NCI-H2107 (cell line): Measurements from ENCODE around the gene RRM1.
"Not testable (repeated sequence)": the region's sequence is repeated elsewhere in the genome, so short reads cannot be mapped to it uniquely, and the experiment has no call there.

Experiments
- DNase-seq: peaks from one replicate; lab custom pipeline; 2025; lab: John Stamatoyannopoulos, UW

RRM1 gene

DNA sequence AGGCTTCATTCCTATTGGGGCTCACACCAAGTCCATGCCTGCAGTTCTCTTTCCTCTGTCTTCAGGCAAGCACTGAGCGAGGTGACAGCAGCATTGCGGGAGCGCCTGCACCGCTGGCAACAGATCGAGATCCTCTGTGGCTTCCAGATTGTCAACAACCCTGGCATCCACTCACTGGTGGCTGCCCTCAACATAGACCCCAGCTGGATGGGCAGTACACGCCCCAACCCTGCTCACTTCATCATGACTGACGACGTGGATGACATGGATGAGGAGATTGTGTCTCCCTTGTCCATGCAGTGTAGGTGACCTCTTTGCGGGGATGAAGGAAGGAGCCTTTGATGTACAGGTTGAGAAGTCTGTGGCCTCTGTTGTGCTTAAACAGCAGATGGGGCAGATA lies 11.4 kb upstream of the RRM1 start:
- no peak for DNase-seq

DNA sequence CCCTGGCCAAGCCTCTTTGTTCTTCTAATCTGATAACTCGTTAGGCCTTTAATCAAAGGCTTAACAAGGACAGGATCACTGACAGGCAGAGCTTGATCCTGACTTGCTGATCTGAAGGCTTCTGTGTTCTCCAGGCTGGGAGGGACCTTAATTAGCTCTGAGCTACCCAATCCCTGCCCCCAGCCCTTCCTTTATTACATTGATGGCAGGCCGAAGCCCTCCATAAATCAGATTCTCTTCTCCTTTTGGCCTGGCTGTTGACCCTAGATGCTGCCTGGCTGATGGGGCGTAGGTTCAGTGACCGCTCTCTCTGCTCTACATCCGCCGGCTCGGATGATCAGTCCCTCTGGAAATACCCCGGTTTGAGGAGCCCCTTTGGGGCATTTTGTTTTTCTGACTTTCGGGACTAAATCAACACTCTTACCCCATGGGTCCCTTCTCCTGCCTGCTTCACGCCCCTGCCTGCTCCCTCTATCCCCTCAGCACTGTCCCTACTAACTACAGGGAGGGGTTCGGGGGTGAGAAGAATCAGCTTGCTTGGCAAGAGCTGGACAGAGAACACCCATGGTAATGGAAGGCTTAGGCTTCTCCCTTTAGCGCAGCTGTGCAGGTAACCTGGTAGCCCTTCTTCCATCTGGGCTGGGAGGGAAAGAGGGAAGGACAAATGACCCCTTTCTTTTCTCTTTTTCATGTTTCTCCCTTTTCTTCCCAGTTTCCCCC lies 10.0 kb upstream of the RRM1 start:
- DNase-seq = no peak

DNA sequence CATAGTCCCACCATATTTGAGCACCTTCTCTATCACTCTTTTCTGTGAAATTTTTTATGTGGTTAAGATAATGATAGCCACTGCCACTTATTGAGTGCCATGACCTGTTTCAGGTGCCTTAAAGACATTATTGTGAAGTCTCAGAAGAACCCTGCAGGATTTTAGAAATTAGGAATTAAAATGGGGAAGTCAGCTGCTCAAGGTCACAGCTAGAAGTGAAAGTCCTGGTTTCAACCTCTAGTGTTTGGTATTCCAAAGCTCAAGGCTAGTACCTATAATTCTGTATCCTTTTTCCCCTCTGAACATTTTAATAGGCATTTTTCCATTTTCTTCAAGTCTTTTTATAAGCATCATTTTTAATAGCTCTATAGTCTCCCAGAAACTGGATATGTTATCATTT lies 9.0 kb upstream of the RRM1 start:
- no peak for DNase-seq

DNA sequence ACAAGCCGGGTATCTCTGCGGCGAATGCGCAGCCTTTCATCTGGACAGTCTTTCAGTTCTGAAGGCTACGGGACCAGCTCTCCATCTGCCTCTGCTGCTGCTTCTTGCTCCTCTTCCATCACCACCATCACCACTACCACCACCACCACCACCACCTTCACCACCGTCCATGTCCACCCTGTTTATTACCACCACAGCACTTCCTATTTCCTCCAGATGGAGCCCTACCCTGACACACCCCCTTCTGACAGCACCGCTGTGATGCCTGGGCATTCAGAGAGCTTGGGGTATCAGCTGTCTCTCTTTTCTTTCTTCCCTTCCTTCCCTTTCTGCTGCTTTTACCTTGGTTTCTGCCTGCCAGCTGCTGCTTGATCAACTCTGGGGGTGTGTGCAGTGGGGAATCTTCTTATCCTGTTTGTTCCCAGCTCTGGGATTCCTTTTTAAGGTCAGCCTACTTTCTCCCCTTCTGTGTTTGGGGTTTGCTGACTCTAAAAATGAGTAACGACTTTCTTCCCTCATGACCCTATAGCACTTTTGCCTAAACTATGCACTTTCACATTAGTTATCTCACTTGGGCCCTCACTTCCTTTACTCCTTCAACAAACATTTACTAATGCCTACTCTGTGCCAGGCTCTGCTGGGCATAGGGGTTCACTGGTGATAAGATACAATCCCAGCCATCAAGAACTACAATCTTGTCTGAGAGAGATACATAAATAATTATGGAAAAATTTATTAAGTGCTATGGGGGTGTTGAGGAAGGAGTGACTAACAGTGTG lies 7.8 kb upstream of the RRM1 start:
- DNase-seq = no peak

DNA sequence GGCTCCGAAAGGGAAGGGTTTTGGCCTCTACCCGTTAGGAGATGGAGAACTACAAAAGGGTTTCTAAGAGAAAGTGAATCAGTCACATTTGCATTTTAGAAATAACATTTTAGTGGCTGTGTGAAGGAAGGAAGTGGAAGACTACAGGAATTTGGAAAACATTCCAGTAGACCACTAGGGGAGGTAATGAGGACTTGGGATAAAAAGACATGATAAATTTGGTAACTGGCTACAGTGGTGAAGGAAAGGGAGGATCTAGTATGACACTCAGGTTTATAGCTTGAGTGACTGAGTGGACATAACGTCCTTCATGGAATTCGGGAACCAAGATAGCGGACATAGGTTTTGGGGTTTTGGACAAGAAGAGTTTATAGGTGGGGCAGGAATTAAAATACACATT lies 7.0 kb upstream of the RRM1 start:
- no peak for DNase-seq

DNA sequence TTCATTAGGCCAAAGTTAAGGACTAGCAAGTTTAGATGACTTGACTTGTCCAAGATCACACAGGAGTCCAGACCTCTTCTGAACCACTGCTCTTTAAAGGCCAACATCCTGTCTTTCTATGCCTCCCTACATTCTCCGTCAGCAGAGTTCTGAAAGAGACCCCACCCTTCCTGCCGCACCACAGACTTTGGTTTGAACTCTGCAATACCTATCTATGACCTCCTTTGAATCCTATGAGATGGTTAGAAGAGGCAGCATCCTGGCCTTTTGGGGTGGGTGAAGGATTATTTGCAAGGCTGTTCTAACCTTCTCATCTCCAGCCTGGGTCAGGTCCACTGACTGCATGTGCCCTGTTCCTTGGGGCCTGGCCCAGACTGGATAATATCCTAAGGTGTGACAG lies 4.3 kb upstream of the RRM1 start:
- DNase-seq = no peak

DNA sequence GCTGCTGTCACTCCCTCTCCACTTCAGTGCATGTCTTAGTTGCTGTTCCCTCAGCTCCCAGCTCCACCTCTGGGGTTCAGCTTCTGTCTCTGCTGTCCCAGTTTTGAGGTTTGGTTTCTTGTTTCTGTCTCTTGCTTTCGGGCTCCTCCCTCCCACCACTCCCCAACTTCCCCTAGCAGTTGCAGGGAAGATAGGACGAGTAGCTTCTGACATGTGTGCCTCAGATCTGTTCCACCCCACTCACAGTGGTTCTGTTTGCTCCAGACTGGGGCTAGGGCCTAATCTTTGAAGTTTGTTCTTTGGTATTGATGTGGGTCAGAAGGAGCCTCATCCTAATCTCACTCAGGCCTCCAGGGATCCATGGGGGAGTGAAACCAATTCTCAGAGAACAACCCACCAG lies 2.6 kb upstream of the RRM1 start:
- DNase-seq = no peak

DNA sequence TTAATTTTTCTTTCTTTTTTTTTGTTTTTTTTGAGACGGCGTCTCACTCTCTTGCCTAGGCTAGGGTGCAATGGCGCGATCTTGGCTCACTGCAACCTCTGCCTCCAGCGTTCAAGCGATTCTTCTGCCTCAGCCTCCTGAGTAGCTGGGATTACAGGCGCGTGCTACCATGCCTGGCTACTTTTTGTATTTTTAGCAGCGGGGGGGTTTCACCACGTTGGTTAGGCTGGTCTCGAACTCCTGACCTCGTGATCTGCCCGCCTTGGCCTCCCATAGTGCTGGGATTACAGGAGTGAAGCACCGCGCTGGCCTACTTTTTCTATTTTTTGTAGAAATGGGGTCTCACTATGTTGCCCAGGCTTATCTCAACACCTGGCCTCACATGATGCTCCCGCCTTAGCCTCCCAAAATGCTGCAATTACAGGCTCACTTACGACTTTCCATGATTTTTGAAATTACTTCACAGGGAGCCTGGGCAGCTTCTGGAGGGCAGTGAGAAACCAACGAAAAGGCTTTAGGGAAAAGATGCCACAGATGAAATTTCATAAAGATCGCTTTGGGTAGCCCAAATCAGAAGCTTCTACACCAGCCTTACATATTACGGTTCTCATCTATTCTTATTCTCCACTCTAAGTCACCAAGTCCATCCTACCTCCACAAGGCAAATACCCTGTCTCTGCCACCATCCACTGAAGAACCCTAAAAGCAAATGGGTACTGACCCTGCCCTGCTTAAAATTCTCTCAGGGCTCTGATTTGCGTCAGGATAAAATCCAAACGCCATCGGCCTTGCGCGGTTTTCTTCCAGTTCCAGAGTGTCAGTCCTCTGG lies 866 bp upstream of the RRM1 start:
- no peak for DNase-seq

DNA sequence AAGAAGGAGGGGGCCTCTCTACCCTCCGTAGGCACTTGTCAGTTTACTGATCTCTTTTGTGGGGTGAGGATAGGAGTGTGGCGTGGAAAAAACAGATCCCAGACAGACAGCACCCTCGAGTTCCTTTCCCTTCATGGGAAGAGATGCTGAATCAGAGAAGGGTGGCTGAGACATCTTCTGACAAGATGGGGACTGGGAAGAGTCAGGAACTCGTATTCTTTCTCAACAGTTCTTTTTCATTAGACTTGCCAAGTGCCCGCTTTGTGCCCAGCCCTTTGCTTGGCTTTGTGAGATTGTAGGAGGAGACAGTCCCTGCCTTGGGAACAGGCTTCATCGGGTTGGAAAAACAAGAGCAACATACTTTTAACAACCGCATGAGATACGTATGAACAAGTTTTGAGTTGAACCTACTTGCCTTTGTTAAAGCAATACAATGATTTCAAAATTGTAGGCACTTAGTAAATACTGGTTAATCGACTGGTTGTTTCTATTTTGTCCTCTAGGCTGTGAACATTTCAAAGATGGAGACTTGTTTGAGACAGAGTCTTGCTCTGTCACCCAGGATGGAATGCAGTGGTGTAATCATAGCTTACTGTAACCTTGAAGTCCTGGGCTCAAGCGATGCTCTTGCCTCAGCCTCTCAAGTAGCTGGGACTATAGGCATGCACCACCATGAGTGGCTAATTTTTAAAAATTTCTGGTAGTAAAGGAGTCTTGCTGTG lies 1.1 kb downstream of the RRM1 start:
- DNase-seq = no peak

DNA sequence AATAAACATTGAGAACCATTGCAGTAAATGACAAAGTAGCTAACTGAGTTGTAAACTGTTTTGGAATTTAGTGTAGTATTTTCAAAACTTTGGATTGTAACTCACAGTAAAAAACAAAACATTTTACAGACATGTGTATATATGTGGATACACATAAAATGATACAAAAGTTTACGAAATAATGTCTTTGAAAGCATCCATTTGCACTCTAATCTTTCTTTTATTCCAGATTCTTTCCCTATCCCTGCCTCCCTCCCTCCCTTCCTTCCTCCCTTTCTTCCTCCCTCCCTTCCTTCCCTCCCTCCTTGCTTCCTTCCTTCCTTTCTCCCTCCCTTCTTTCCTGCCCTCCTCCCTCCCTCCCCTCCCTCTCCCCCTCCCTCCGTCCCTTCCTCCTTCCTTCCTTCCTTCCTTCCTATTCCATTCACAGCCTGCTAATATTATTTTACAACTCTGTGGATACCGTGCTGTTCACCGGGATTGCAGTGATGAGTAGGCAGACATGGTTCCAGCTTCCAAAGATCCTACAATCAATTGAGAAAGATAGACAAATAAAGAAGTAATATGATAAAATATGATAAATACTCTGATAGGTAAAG lies 3.5 kb downstream of the RRM1 start:
- DNase-seq = no peak

DNA sequence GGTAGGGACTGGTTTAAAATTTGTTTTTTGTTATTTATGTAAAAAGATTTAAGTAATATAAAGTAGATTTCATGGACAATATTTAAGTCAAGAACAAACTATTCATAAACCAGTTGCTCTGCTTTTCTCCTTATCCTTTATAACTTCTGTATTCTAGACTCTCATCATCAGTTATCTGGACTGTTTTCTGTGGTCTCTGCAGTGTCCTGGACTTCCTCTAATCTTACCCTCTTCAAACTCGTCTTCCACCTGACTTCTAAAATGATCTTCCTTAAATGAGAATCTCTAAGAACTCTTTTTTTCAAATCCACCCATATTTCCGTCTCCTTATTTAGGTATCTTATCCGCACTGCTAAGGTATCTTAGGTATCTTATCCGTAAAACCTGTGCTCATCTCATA lies 8.1 kb downstream of the RRM1 start:
- no peak for DNase-seq

DNA sequence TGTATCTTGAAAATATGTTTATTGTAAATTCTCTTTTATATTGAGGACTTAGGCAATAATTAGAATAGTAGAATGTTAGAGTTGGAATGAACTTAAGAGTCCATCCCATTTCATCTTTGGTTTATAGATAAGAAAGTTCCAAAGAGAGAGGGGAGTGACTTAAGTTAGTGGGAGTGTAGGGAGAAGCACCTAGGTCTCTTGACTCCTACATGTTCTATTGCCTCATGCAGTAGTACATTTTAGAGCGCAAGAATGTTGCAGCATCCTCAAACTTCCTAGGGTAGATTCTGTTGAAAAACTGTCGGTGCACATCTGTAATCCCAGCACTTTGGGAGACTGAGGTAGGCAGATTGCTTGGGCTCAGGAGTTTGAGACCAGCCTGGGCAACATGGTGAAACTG lies 8.7 kb downstream of the RRM1 start:
- no peak for DNase-seq

DNA sequence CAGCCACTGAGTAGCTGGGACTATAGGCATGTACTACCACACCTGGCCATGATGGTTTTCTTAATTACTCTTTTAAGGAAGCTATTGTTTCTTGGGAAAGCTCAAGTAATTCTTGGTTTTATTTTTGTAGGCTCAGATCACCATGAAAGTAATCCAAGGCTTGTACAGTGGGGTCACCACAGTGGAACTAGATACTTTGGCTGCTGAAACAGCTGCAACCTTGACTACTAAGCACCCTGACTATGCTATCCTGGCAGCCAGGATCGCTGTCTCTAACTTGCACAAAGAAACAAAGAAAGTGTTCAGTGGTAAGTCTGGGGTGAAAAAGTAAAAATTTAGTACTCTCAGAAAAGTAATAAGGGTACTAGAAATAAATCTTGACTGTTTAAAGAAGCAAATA lies 11.3 kb downstream of the RRM1 start:
- DNase-seq = no peak

DNA sequence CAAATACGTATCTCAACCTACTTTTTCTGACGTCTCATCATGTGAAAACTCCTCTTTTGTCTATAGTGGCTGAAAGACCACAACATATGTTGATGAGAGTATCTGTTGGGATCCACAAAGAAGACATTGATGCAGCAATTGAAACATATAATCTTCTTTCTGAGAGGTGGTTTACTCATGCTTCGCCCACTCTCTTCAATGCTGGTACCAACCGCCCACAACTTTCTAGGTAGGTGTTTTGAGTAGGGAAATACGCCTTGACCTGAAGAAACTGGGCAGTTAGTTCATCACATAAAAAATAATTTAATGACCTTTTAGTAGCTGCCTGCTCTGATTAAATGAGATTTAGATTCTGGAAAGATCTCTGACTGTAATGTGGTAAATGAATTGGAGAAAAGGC lies 17.2 kb downstream of the RRM1 start:
- no peak for DNase-seq

DNA sequence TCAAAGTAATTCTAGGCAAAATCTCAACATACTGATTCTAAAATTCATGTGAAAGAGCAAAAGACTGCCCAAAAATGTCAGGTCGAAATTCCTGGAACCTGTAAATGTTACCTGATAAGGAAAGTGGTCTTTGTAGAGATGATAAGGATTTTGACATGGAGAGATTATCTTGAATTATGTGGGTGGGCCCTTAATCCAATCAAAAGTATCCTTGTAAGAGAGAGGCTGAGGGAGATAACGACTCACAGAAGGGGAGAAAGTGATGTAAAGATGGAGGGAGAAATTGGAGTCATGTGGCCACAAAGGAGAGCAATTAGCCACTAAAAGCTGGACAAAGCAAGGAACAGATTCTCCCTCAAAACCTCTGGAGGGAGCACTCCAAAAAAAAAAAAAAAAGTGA lies 20.5 kb downstream of the RRM1 start:
- DNase-seq = no peak

DNA sequence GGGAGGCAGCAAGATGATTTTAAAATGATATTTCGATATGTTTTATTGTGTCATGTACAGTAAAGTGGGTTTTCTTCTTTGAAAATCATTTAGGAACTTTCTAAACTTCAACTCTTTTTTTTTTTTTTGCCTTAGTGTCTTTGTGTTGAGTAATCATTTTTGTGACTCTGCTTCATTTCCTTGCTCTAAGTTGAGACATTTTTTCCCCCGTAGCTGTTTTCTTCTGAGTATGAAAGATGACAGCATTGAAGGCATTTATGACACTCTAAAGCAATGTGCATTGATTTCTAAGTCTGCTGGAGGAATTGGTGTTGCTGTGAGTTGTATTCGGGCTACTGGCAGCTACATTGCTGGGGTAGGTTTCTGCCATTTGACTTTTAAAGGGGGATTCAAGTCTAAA lies 23.5 kb downstream of the RRM1 start:
- DNase-seq = no peak

DNA sequence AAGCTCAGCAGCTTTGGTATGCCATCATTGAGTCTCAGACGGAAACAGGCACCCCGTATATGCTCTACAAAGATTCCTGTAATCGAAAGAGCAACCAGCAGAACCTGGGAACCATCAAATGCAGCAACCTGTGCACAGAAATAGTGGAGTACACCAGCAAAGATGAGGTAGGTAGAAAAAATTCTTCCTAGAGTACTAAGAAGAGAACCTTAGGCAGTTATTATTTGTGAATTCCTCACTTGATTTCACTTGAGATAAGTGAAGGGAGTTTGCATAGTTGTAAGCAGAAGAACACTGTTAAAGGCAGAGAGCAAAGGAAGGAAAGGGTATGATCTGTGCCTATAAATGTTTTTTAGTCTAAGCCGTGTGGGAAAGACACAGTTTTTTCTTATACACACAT lies 28.6 kb downstream of the RRM1 start:
- DNase-seq = no peak

DNA sequence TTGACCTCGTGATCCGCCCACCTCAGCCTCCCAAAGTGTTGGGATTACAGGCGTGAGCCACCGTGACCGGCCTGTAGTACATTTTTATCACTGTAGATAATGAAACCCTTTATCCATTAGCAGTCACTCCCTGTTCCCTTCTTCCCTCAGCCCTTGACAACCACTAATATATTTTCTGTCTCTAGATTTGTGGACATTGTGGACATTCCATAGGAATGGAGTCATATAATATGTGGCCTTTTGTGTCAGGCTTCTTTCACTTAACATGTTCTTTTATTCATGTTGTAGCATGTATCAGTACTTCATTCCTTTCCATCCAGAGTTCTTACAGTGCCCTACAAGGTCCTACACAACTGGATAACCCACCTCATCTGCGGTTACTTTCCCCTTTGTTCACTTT lies 30.5 kb downstream of the RRM1 start:
- no peak for DNase-seq

DNA sequence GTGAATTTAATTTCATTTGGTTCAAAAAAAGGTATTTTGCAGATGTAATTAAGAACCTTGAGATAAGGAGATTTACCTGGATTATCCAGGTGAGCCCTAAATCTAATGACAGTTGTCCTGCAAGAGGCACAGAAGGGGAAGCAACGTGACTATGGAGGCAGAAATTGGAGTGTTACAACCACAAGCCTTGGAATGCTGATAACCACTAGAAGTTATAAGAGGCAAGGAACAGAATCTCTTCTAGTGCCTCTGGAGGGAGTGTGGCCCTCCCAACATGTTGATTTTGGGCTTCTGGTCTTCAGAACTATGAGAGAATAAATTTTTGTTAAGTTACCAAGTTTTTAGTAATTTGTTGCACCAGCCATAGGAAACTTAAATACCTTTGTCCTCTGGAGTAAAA lies 32.8 kb downstream of the RRM1 start:
- DNase-seq = no peak

DNA sequence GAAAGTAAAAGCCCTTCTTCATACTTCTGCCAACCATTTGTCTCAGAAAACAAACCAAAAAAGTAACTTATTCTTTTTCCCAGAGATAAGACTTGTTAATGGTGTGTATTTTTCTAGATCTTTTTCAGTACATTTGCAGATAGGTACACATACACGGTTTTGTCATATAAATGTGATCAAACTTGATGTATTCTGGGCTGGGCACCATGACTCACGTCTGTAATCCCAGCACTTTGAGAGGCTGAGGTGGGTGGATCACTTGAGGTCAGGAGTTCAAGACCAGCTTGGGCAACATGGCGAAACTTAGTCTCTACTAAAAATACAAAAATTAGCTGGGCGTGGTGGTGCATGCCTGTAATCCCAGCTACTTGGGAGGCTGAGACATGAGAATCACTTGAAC lies 35.6 kb downstream of the RRM1 start:
- DNase-seq = not testable (repeated sequence)

DNA sequence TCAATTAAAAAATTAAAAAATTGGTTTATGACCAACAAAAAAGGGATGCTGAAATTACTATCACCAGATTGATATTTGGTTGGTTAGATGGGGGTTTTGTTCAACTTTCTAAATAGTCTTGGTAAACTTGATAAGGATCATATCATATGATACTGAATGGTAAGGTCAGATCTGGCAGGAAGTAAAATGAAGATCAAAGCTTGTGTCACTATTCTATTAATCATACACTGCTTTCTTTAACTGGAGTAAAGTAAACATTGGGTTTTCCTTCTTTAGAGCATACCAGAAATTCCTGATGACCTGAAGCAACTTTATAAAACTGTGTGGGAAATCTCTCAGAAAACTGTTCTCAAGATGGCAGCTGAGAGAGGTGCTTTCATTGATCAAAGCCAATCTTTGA lies 40.2 kb downstream of the RRM1 start:
- no peak for DNase-seq

DNA sequence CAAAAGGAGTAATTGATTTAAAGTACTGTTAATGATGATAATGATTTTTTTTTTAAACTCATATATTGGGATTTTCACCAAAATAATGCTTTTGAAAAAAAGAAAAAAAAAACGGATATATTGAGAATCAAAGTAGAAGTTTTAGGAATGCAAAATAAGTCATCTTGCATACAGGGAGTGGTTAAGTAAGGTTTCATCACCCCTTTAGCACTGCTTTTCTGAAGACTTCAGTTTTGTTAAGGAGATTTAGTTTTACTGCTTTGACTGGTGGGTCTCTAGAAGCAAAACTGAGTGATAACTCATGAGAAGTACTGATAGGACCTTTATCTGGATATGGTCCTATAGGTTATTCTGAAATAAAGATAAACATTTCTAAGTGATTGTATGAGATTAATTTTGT lies 43.9 kb downstream of the RRM1 start:
- DNase-seq = no peak
